AML-193 (cell line): Measurements from ENCODE around the gene CCDC28B.
"Not testable (repeated sequence)": the region's sequence is repeated elsewhere in the genome, so short reads cannot be mapped to it uniquely, and the experiment has no call there.

ENCODE experiments used
- DNase-seq, 2 experiments: peaks; one replicate each; lab custom pipeline; 2025; lab: John Stamatoyannopoulos, UW

CCDC28B gene

GRCh38 chr1:32200226-32201010, at the start of gene CCDC28B:
Gene CCDC28B, plus strand, starts transcription at chr1:32200595. Its CDS starts 1,341 bp downstream, at chr1:32201936.
- DNase-seq: peak; percentile 12 to 47

- no peak for DNase-seq
Observed at GRCh38 chr1:32150847-32151246, 49.5 kb upstream of the CCDC28B start.

- no peak for DNase-seq
Observed at GRCh38 chr1:32151319-32151787, 49.0 kb upstream of the CCDC28B start.

GRCh38 chr1:32159189-32159588, 41.2 kb upstream of the CCDC28B start:
- no peak for DNase-seq

- DNase-seq: no peak
Observed at GRCh38 chr1:32163405-32163804, 37.0 kb upstream of the CCDC28B start.

- not testable (repeated sequence) for DNase-seq
Observed at GRCh38 chr1:32165633-32166032, 34.8 kb upstream of the CCDC28B start.

- no peak for DNase-seq
Observed at GRCh38 chr1:32170991-32171390, 29.4 kb upstream of the CCDC28B start.

- DNase-seq: no peak
Observed at GRCh38 chr1:32172621-32173245, 27.7 kb upstream of the CCDC28B start.

- peak; percentile 74 to 80 for DNase-seq
Observed at GRCh38 chr1:32178380-32179192, 21.8 kb upstream of the CCDC28B start.

- DNase-seq: no peak
Observed at GRCh38 chr1:32179193-32179442, 21.3 kb upstream of the CCDC28B start.

- peak; percentile 86 to 87 for DNase-seq
Observed at GRCh38 chr1:32179443-32180185, 20.8 kb upstream of the CCDC28B start, which contains the start of gene TXLNA. Gene TXLNA, plus strand, starts transcription at chr1:32179675. Its CDS starts 671 bp downstream, at chr1:32180346.

- DNase-seq: no peak
Observed at GRCh38 chr1:32180186-32181060, 20.0 kb upstream of the CCDC28B start.

- DNase-seq: no peak
Observed at GRCh38 chr1:32181065-32181464, 19.3 kb upstream of the CCDC28B start.

- DNase-seq: no peak
Observed at GRCh38 chr1:32181563-32181962, 18.8 kb upstream of the CCDC28B start.

- no peak for DNase-seq
Observed at GRCh38 chr1:32182060-32182459, 18.3 kb upstream of the CCDC28B start.

GRCh38 chr1:32184650-32185049, 15.7 kb upstream of the CCDC28B start:
- no peak for DNase-seq

- no peak for DNase-seq
Observed at GRCh38 chr1:32186077-32186476, 14.3 kb upstream of the CCDC28B start.

GRCh38 chr1:32186491-32186890, 13.9 kb upstream of the CCDC28B start:
- no peak for DNase-seq

GRCh38 chr1:32187850-32188249, 12.5 kb upstream of the CCDC28B start:
- DNase-seq: no peak

GRCh38 chr1:32192220-32192948, 8.0 kb upstream of the CCDC28B start:
- no peak for DNase-seq
